Activated CD4-positive, alpha-beta T cell treated with anti-CD3 and anti-CD28 coated beads, Interleukin-2, Interleukin-4, amounts not matched to agents 100 ng/mL and 50 ng/mL, durations not matched to agents 16 hours and 8 hours (primary cell): ENCODE data around the gene LCE1D.

ENCODE experiments used
- DNase-seq: peaks from one replicate; pipeline ENCODE4 v3.0.0-alpha.2; 2020; ENCODE audit warnings: low spot score

The LCE1D gene, protein sequence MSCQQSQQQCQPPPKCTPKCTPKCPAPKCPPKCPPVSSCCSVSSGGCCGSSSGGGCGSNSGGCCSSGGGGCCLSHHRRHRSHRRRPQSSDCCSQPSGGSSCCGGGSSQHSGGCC

DNA sequence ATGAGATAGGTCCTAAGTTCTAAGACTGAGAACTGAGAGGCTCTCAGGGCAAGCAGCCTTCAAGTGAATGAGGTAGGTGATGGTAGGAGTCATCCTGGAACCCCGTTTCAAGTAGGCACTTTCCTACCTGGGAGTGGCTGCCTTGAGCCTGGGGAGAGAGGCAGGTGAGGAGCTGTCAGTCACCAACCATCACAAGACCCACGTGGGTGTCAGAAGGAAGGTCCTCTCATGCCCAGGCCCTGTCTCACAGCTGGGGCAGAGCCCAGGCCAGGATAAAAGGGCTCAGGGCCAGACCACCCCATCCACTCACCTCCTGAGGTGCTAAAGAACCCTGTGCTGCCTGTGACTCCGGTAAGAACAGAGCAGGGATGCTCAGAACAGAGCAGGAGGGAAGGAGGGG lies at the start of gene LCE1D:
TSS of gene LCE1D (plus strand) at position 301 of the 400 bp plus-strand sequence. CDS start 1,074 bp downstream, outside the sequence.
- DNase-seq: no peak

DNA sequence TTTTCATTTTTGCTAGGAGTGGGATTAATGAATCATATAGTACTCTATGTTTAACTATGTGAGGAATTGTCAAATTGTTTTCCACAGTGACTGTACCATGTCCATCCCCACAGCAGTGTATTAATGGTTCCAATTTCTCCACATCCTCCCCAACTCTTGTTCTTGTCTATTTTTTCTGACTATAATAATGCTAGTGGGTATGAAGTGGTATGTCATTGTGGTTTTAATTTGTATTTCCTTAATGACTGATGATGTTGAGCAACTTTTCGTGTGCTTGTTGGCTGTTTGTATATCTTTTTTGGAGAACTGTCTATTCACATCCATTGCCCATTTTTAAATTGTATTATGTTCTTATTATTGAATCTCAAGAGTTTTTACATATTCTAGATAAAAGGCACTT lies 48.7 kb upstream of the LCE1D start:
- no peak for DNase-seq

DNA sequence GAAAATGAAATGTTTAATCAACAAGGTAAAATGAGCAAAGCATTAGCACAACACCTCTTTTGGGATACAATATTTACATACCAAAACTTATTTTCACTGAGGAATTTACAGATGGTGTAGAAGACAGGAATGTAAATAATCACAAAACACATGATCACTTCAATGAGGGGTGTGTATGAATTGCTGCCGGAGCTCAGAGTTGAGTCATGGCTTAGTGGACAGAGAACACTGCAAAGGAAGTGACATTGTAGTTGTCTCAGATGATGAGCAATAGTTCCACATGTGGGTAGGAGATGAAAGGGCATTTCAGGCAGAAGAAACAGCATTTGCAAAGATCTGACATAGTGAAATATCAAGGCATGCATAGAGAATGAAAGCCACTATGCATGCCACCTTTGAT lies 44.3 kb upstream of the LCE1D start:
- DNase-seq: no peak

DNA sequence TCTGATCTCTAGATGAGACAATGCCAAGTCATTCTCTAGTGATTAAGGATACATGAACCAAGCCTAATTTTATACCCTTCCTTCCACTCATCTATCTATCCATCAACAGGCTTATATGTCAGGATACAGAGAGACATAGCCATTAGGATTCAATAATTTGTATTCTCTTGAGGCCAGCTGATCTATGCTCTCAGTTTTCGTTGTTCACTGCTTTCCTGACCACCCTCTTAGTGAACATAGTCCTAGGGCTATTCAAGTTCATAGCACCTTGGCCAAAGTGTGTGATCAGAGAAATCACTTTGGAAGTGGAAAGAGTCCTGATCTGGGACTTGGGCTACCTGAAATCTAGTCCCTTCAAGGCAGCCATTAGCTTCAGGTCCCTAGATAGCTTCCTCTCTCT lies 42.9 kb upstream of the LCE1D start:
- no peak for DNase-seq

DNA sequence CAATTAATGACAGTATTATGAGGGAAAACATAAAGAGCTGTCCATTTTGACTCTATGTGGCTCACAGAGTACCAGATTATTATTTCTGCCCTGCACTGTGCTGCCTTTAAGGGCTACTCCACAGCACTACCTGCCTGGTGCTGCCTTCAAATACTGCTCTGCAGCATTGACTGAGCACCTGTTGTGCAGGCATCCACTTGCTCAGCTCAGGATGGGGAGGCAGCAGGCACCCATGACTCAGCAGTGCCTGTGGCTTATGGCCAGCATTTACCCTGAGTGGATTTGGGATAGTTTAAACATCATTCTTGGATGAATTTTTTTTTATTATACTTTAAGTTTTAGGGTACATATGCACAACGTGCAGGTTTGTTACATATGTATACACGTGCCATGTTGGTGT lies 39.6 kb upstream of the LCE1D start:
- DNase-seq: no peak

DNA sequence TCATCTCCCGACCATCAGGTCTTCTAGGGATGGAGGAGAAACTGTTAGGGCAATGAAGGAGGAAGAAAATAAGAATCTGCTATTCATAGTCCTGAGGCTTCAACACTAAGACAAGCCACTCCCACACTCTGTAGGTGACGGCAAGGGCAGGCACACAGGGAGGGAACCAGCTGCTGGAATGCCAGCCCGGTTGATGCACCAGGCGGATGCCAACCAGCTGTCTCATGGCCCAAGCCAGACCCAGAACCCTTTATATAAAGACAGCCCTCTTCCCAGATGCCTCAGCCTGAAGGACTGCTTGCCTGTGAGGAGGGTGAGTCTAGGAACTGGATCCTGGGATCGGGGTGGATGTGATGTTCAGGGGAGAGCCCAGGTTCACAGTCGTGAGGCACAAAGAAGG lies 38.8 kb upstream of the LCE1D start, which contains the start of gene KPRP:
TSS of gene KPRP (plus strand) at position 279 of the 400 bp plus-strand sequence. CDS start 1,564 bp downstream, outside the sequence.
- DNase-seq: no peak

DNA sequence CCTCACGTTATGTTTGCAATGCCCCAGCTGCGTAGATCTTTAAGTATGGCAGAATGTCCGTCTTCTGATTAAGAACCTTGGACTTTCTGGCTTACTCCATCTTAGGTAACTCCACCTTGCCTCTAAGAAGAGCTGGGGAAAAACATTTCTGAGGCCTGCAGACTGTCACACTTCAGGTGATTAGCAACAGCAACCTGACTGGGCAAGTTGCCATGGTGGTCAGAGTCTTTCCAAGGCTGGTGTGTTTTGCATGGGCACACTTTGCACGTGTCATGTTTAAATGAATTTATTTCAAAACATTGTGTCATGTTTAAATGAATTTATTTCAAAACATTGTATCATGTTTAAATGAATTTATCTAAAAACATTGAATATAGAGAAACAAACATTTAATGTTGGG lies 37.9 kb upstream of the LCE1D start:
- DNase-seq: no peak

DNA sequence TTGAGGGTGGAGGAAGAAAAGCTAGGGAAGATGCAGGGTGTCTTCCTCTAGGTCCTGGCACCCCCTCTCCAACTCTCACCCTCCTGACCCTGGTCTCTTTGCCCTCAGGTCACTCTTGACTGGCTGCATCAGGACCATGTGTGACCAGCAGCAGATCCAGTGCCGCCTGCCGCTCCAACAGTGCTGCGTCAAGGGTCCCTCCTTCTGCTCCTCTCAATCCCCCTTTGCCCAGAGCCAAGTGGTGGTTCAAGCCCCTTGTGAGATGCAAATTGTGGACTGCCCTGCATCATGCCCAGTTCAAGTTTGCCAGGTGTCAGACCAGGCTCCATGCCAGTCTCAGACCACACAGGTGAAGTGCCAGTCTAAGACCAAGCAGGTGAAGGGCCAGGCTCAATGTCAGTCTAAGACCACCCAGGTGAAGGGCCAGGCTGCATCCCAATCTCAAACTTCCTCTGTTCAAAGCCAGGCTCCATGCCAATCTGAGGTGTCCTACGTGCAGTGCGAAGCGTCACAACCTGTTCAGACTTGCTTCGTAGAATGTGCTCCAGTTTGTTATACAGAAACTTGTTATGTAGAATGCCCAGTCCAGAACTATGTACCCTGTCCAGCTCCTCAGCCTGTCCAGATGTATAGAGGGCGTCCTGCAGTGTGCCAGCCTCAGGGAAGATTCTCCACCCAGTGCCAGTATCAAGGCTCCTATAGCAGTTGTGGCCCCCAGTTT lies 36.9 kb upstream of the LCE1D start:
- DNase-seq: no peak

DNA sequence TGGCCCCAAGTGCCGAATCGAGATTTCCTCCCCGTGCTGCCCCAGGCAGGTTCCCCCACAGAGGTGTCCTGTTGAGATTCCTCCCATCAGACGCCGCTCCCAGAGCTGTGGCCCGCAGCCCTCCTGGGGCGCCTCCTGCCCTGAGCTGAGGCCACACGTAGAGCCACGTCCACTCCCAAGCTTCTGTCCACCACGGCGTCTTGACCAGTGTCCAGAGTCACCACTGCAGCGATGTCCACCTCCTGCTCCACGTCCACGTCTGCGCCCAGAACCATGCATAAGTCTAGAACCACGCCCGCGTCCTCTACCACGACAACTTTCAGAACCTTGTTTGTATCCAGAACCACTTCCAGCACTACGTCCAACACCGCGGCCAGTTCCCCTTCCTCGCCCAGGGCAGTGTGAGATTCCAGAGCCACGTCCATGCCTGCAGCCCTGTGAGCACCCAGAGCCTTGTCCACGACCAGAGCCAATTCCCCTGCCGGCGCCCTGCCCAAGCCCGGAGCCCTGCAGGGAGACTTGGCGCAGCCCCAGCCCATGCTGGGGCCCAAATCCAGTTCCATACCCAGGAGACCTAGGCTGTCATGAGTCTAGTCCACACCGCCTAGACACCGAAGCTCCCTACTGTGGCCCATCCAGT lies 35.9 kb upstream of the LCE1D start:
- DNase-seq: no peak

DNA sequence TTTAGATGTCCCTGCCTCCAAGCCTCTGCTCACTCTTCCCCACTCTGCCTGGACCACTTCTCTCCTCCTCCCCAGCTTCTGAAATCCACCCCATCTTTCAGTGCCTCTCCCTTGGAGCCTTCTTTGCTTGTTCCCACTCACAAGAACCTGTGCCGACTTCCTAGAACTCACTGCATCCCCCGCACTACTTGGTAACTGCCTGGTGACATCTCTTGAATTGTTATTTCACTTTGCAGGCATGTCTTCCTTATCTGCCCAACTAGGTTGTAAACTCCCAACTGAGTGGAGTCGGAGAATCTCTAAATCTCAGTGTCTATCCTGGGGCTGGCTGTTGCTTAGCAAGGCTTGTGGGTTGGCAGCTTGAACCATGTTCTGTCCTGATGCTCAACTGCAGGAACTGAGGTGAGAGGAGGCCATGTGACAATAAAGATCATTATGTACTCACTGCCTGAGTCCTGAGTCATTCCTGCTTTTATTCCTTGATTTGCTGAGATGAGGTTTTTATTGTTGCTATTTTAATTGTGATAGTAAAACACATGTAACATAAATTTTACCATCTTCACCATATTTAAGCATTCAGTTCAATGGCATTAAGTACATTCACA lies 34.8 kb upstream of the LCE1D start:
- DNase-seq: no peak

DNA sequence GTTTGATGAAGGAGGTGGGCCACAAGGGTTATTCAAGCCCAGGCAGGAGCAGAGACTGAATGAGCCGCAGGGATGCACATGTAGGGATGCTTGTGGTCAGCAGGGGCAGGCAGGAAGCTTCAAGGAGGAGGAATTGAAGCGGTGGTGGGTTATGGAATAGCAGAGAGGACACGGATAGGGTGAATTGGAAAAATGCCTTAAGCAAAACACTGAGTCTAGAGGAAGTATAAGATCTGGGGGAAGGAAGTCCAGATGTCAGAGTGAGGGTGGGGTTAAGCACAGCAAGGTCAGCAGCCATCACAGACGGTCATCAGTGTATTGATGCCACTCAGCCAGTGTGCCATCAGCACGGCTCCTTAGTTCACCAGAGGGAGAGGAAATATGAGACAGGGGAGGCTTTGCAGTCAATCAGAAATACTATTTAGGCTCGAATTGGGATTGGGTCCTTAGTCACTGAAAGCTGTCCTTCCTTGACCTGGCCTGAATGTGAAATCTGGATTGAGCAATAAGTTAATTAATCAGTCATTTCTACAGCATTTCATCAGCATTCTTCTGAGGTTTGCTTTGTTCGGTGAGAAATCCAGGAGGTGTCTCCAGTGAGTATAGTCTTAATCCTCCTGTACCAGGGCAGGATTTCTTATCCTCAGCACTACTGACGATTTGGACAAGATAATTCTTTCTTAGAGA lies 27.5 kb upstream of the LCE1D start:
- DNase-seq: no peak

DNA sequence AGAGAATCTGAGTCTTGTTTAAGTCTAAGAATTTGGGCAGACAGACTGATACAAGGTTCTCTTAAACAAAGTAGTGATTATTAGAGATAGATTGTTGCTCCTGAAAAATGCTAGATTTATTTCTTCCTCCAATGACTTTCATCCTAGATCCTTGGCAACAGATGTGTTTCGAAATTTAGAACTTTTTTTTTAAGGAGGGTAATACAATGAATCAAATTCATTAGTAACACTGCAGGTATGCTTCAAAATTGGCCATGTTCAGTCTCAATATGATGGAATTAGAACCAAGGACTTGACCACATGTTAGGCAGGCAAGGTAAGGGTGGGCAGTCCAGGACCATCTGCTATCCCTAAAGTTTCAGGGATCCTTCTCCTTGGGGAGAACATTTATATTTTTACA lies 26.1 kb upstream of the LCE1D start:
- no peak for DNase-seq

DNA sequence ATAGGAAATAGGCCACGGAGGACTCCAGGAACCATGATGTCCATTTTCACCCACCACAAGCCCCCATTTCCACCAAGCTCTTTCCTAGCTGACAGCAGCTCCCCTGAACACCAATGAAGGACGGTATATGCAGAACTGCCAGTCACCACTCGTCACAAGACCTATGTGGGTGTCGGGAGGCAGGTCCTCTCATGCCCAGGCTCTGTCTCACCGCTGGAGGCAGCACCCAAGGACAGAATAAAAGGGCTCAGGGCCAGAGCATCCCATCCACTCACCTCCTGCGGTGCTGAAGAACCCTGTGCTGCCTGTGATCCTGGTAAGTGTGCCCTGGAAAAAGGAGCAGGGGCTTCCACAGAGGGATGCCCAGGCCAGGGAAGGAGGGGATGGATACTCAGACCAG lies 21.6 kb upstream of the LCE1D start, which contains the start of gene LCE1F:
TSS of gene LCE1F (plus strand) at position 266 of the 400 bp plus-strand sequence. CDS start 1,232 bp downstream, outside the sequence.
- DNase-seq: no peak

DNA sequence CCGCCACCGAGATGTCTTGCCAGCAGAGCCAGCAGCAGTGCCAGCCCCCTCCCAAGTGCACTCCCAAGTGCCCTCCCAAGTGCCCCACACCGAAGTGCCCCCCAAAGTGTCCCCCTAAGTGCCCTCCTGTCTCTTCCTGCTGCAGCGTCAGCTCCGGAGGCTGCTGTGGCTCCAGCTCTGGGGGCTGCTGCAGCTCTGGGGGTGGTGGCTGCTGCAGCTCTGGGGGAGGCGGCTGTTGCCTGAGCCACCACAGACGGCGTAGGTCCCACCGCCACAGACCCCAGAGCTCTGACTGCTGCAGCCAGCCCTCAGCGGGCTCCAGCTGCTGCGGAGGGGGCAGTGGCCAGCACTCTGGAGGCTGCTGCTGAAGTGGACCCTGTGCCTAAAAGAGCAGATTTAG lies 20.2 kb upstream of the LCE1D start:
- DNase-seq: no peak

DNA sequence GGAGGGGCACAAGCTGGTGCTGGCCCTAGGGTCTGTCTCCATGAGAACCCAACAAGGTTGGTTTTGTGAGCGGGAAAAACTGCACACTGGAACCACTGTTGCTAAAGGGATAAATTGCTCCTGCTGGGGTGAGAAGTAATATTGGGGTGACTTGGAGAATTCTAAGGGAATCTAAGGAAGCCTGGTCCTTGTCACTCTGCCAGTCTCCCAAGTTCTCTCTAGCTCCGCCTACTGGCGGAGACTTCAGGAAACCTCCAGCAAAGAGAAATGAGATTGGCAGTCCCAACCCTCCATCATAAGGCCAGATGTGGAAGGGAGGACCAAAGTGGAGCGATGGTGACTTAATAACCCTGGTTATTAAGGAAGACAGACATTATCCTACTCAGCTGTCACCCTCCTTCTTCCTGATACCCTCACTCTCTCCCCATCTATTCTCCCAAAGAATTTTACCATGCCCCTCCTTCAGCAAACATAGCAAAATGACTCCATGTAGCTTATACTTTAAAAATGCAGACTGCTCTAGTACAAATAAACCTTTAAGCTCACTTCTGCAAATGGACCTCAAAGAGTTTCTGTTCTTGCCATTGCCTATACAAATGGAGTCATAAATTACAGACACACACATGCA lies 18.9 kb upstream of the LCE1D start:
- no peak for DNase-seq

DNA sequence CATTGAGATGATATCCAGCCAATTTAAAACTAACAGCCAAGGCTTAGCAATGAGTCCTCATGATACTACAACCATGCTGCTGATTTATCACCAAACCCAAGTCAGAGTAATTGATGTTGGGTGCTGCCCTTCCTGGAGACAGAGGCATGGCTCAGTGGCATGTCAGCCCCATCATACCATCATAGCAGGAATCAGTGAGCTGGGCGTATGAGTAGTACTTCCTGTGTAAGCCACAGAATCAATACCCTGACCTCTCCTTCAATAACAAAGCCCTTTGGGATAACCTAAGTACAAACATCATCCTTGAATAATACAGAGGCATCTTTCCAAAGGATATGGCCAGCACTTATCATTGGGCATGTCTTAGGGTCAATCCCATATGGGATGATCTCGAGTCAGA lies 13.4 kb upstream of the LCE1D start:
- DNase-seq: no peak

DNA sequence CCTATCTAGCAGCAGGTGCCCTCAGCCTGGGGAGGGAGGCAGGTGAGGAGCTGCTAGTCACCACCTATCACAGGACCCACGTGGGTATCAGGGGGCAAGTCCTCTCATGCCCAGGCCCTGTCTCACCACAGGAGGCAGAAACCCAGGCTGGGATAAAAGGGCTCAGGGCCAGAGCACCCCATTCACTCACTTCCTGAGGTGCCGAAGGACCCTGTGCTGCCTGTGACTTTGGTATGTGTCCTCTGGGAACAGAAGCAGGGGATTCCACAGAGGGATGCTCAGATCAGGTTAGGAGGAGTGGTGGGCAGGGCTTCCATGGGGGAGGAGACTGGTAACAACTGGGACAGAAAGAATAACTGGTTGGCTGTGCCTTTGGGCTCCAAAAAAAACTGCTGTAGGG lies 10.4 kb upstream of the LCE1D start, which contains the start of gene LCE1E:
TSS of gene LCE1E (plus strand) at position 181 of the 400 bp plus-strand sequence. CDS start 1,043 bp downstream, outside the sequence.
- DNase-seq: no peak

DNA sequence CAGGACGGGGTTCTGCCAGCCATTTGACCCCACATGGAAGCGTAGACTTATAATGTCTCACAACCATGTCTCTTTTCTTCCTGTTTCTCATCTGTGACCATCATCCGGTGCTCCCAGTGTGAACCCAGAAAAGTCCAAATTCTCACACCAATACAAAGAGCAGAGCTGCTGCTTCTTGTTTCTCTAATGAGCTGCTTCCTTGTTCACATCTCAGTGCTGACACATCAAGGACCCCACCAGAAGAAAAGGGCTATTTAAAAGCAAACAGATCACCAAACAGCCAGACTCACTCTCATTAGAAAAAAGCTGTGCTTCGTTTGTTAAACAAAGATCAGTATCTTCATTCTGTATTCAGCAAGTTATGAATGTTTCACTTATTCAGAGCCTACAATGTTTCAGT lies 835 bp upstream of the LCE1D start:
- no peak for DNase-seq

DNA sequence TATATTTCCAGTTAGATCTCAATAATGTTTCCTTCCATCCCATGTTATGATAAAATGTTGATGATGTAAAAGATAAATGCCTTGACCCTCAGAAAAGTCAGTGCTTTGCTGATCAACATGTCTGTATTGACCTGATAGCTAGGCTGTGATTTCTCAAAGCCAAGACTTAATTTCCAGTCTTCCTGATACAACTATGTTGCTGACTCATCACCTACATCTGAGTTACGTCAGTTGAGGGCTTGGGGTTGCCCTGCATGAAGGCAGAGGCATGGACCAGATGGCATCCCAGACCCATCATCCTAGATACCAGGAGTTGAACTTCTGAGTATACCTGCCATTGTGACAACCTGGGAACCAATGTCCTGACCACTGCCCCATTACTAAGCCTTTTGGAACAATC lies 4.8 kb downstream of the LCE1D start:
- DNase-seq: no peak

DNA sequence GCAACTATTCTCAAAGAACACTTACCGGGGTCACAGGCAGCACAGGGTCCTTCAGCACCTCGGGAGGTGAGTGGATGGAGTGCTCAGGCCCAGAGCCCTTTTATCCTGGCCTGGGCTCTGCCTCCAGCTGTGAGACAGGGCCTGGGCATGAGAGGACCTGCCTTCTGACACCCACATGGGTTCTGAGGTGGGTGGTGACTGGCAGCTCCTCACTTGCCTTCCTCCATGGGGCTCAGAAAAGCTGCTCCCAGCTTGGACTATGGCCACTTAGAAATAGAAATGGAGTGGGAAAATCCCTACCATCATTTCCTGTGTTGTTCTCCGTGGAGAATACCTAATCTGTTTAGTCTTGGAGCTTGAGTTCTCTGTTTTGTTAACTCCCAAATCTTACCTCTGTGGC lies 10.1 kb downstream of the LCE1D start, which contains the start of gene LCE1C:
TSS of gene LCE1C (minus strand) at position 76 of the 400 bp plus-strand sequence. CDS start 1,173 bp downstream, outside the sequence.
- DNase-seq: no peak

DNA sequence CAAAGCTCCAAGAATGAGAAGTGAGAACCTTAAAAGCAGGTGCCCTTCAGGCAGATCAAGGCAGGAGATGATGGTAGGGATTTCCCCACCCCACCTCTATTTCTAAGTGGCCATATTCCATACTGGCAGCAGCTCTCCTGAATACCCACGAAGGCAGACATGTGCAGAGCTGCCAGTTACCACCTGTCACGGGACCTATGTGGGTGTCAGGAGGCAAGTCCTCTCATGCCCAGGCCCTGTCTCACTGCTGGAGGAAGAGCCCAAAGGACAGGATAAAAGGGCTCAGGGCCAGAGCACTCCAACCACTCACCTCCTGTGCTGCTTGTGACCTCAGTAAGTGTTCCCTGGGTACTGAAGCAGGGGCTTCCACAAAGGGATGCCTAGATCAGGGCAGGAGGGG lies 14.5 kb downstream of the LCE1D start:
- DNase-seq: no peak

DNA sequence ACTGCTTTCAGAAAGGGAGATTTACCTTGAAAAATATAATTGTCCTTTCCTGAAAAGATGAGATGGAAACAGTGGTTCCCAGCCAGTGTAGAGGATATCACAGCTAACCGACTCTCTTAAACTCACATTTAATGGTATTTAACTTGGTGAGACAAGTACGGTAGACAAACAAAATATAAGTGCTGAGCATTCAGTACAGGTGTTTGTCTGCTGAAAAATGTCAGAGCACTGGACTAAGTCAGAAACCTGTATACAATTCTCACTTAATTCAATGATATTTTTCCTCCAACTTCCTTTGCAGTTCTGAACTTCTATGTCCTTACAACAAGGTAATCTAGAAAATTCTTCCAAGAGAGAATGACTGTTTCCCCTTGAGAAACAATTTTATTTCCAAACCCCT lies 15.2 kb downstream of the LCE1D start, which contains the start of gene LCE1B:
TSS of gene LCE1B (plus strand) at position 301 of the 400 bp plus-strand sequence. CDS start 476 bp downstream, outside the sequence.
- no peak for DNase-seq
